GM10248 (cell line): Measurements from ENCODE around the gene MRPL24.

Experiments used
- CTCF ChIA-PET: fragments of 300-600 bp; sonication (Branson Sonifier 250); formaldehyde crosslinking; extraction: SDS; loops from one replicate; lab custom pipeline; 2021; ENCODE audit warnings: antibody characterized with exemption; lab: Yijun Ruan, JAX
- POLR2A ChIA-PET: fragments of 350-650 bp; sonication (Branson Sonifier 250); formaldehyde crosslinking; extraction: SDS; loops from one replicate; lab custom pipeline; 2020; ENCODE audit warnings: antibody characterized with exemption; lab: Yijun Ruan, JAX
- DNase-seq: peaks from one replicate; pipeline ENCODE4 v3.0.0; 2012; ENCODE audit errors: extremely low spot score
- TF ChIP-seq, protein P1 (sequence below): IDR thresholded peaks from 2 replicates; pipeline ENCODE4 v1.5.1; 2012; ENCODE audit warnings: mild to moderate bottlenecking, low read depth; ENCODE audit errors: extremely low read depth, missing control alignments, control extremely low read depth

MRPL24 gene

DNA sequence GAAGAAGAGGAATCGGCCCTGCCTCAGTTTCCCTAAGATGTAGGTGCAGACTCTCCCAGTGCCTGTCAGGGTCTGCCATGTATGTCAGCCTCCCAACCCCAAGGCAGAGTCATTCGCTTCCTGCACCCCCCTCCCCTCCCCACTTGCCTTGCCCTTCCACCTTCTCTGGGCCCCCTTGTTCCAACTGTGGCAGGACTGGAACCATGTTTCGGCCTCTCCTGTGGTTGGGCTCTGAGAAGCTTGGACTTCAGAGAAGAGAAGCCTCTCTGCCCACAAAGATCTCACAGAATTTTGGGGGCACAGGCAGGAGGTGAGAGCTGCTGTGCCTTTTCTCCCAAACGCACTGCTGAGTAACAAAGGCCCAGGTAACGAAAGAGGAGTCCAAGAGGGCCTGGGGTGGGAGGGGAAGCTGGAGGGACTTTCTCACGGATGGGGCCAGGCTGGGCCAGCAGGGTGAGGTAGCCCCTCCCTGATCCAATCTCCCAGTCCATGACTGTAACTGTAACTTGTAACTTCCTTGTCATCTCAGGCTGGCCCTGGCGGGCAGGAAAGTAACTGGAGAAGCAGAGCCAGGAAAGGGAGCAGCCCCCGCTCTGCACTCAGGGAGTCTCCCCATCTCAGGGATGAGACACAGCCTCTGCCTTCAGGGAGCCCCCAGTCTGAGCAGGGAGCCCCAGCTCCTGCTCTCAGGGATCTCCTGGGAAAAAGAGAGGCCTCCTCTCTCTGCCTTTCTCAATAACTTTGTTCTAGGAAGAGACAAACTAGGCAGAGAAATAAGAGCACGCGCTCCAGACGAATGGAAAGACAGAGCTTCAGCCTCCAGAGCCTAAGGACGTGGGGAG is 46.8 kb downstream of the MRPL24 start:
- TF ChIP-seq, protein P1, sequence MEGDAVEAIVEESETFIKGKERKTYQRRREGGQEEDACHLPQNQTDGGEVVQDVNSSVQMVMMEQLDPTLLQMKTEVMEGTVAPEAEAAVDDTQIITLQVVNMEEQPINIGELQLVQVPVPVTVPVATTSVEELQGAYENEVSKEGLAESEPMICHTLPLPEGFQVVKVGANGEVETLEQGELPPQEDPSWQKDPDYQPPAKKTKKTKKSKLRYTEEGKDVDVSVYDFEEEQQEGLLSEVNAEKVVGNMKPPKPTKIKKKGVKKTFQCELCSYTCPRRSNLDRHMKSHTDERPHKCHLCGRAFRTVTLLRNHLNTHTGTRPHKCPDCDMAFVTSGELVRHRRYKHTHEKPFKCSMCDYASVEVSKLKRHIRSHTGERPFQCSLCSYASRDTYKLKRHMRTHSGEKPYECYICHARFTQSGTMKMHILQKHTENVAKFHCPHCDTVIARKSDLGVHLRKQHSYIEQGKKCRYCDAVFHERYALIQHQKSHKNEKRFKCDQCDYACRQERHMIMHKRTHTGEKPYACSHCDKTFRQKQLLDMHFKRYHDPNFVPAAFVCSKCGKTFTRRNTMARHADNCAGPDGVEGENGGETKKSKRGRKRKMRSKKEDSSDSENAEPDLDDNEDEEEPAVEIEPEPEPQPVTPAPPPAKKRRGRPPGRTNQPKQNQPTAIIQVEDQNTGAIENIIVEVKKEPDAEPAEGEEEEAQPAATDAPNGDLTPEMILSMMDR: no peak
- DNase-seq: no peak
- CTCF ChIA-PET: interaction anchor here (0.7 to 21.8 kb wide), 6 partner anchors 16 to 216 kb away, joined by 3 to 597 read pairs (median 60); partner anchors contain the start of genes CRABP2, INSRR, ISG20L2 and METTL25B
- POLR2A ChIA-PET: no interaction called here

- no peak for DNase-seq
- POLR2A ChIA-PET: no interaction called here
These were observed 47.7 kb downstream of the MRPL24 start for GRCh38 chr1:156692925-156693847.

DNA sequence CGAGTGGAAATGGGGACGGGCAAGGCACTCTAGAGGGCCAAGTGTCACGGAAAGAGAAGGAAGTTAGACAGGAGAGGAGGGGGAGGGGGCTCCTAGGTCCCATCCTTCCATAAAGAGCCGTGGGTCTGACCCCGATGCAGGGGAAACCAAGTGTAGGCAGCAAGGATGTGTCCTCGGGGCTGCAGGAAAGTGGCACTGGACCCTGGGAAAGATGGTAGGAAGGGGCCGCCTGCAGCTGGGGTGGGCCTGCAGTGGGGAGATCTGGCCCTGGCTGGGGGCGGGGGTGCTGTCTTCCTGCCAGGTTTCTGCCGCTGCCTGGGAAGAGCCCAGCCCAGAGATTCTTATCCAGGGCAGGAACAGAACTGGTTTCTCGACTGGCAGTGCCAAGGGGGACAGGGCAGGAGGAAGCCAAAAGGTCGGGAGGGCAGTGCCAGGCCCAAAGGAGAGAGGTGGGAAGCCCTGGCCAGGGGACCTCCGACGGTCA is 48.4 kb downstream of the MRPL24 start:
- CTCF ChIA-PET: interaction anchor here (0.9 to 25.5 kb wide), 11 partner anchors 15 to 235 kb away, joined by 3 to 597 read pairs (median 108); partner anchors contain the start of genes CRABP2, INSRR, ISG20L2 and METTL25B
- no peak for DNase-seq
- TF ChIP-seq, protein P1: no peak
- POLR2A ChIA-PET: no interaction called here

More at GRCh38 chr1:156692925-156693847, 47.7 kb downstream of the MRPL24 start:
- TF ChIP-seq, protein P1: no peak
- CTCF ChIA-PET: interaction anchor here (0.7 to 25.5 kb wide), 8 partner anchors 16 to 198 kb away, joined by 3 to 597 read pairs (median 112); partner anchors contain the start of genes CRABP2, INSRR, ISG20L2 and METTL25B

GRCh38 chr1:156691665-156692440 is 49.0 kb downstream of the MRPL24 start:
- DNase-seq: no peak
- TF ChIP-seq, protein P1: no peak
- POLR2A ChIA-PET: no interaction called here
- CTCF ChIA-PET: interaction anchor here (0.9 to 25.5 kb wide), 13 partner anchors 14 to 236 kb away, joined by 3 to 597 read pairs (median 23); partner anchors contain the start of genes CRABP2, INSRR, ISG20L2 and METTL25B

- ChIA-PET CTCF (interaction anchor here (1.1 to 25.5 kb wide), 12 partner anchors 14 to 200 kb away, joined by 3 to 597 read pairs (median 66); partner anchors contain the start of genes CRABP2, INSRR, ISG20L2 and METTL25B), POLR2A (no interaction called here)
- TF ChIP-seq, protein P1: no peak
- no peak for DNase-seq
These were observed 49.7 kb downstream of the MRPL24 start for GRCh38 chr1:156691191-156691590.
